Naive thymus-derived CD4-positive, alpha-beta T cell (primary cell): ENCODE data around the gene HOXA6. TPM values are rescaled to one million over a fixed set of nuclear protein-coding genes. Genes with fewer than 3 reads are reported as not detected.
A peak's percentile ranks its signal among the peaks of the same experiment; 100 is the strongest.

Experiments used
- ATAC-seq: fragments of 150-1000 bp; cut with Tn5 transposase; 2 replicates; pipeline ENCODE4 v1.10.0; 2021; ENCODE audit warnings: mild to moderate bottlenecking, moderate library complexity
- CTCF ChIA-PET: fragments of 350-600 bp; sonication (Branson Sonifier 250); formaldehyde crosslinking; loops from one replicate; lab custom pipeline; 2021; ENCODE audit warnings: antibody characterized with exemption; lab: Charles Lee
- POLR2A ChIA-PET: fragments of 350-600 bp; sonication (Branson Sonifier 250); formaldehyde crosslinking; loops from one replicate; lab custom pipeline; 2021; ENCODE audit warnings: antibody characterized with exemption, inconsistent platforms; lab: Charles Lee
- DNase-seq, 9 donors: peaks; one replicate each; pipeline versions ENCODE4 v3.0.0 to v3.0.0-alpha.2; 2020 to 2022; ENCODE audit warnings: mixed read lengths in 1 of 9
- H3K27ac ChIP-seq: one replicate; pipeline ENCODE4 v1.7.0; 2013; ENCODE audit warnings: mild to moderate bottlenecking, low read depth, low read length, moderate library complexity
- H3K27me3 ChIP-seq, 2 donors: one replicate each; pipeline ENCODE4 v1.7.0; 2013; ENCODE audit warnings: low read length in 2 of 2, mild to moderate bottlenecking in 2 of 2, moderate library complexity in 2 of 2; ENCODE audit not compliant: control insufficient read depth in 2 of 2, insufficient read depth in 2 of 2
- H3K36me3 ChIP-seq, 3 experiments: 1 replicate in 2 of 3; 2 replicates in 1 of 3; pipeline ENCODE4 v1.7.0; 2013; ENCODE audit warnings: low read length in 3 of 3, mild to moderate bottlenecking in 3 of 3, moderate library complexity in 1 of 3; ENCODE audit not compliant: insufficient read depth in 3 of 3, control insufficient read depth in 2 of 3
- H3K4me1 ChIP-seq, 2 donors: one replicate each; pipeline ENCODE4 v1.7.0; 2013; ENCODE audit warnings: low read length in 2 of 2, mild to moderate bottlenecking in 2 of 2, moderate library complexity in 1 of 2; ENCODE audit not compliant: control insufficient read depth in 2 of 2, insufficient read depth in 2 of 2
- H3K4me3 ChIP-seq: 2 replicates; pipeline ENCODE4 v1.7.0; 2013; ENCODE audit warnings: mild to moderate bottlenecking, low read length
- H3K9me3 ChIP-seq, 3 experiments: 1 replicate in 2 of 3; 2 replicates in 1 of 3; pipeline ENCODE4 v1.7.0; 2013; ENCODE audit warnings: low read length in 3 of 3; ENCODE audit not compliant: control insufficient read depth in 2 of 3
- H3K27ac Mint-ChIP-seq, 9 donors: one replicate each; pipeline ENCODE4 v1.8.0; 2020 to 2022; ENCODE audit warnings: mixed read lengths in 9 of 9, mild to moderate bottlenecking in 8 of 9, moderate library complexity in 5 of 9, inconsistent platforms in 2 of 9
- H3K27me3 Mint-ChIP-seq, 5 donors: one replicate each; pipeline ENCODE4 v1.8.0; 2021 to 2022; ENCODE audit warnings: mixed read lengths in 5 of 5, mild to moderate bottlenecking in 1 of 5
- H3K36me3 Mint-ChIP-seq, 5 donors: one replicate each; pipeline ENCODE4 v1.8.0; 2020 to 2022; ENCODE audit warnings: mixed read lengths in 5 of 5, mild to moderate bottlenecking in 3 of 5, inconsistent platforms in 1 of 5
- H3K4me1 Mint-ChIP-seq, 7 donors: one replicate each; pipeline ENCODE4 v1.8.0; 2020 to 2022; ENCODE audit warnings: mixed read lengths in 7 of 7, mild to moderate bottlenecking in 3 of 7, inconsistent platforms in 1 of 7
- H3K4me3 Mint-ChIP-seq, 10 donors: one replicate each; pipeline ENCODE4 v1.8.0; 2020 to 2022; ENCODE audit warnings: mild to moderate bottlenecking in 10 of 10, mixed read lengths in 10 of 10, moderate library complexity in 6 of 10, inconsistent platforms in 2 of 10
- H3K9me3 Mint-ChIP-seq, 11 donors: one replicate each; pipeline ENCODE4 v1.8.0; 2020 to 2022; ENCODE audit warnings: mixed read lengths in 11 of 11, mild to moderate bottlenecking in 4 of 11, inconsistent platforms in 1 of 11, moderate library complexity in 1 of 11
- intact Hi-C, 2 donors: fragments of 100-400 bp; cut with micrococcal nuclease; formaldehyde crosslinking; loops; one replicate each; pipeline ENCODE4 v1.15.1; 2023
- polyA plus RNA-seq, 2 donors: library from polyadenylated mRNA; unstranded; fragments of 300-500 nt; fragmentation: Illumina TruSeq; gene quantifications; one replicate each; pipeline ENCODE4 v1.2.3, GENCODE V29; 2021
- total RNA-seq, 6 experiments: library from RNA in 5 of 6; stranded (reverse) in 5 of 6; gene quantifications; 1 replicate in 5 of 6; 2 replicates in 1 of 6; pipeline ENCODE4 v1.2.3 and lab custom pipeline; 2021 to 2026

HOXA6 gene
- total and polyA plus RNA-seq, 7 experiments from 2014 or later, result 0.32 to 0.49 TPM; not detected in 5

- Histone ChIP-seq H3K4me3 (peak overlapping the region; percentile 14), H3K27me3 (peaks cover 33 to 78% of the 10 kb centered on the region in 2 donors), H3K9me3 (no peaks in the 10 kb centered on the region), H3K36me3 (no peaks in the 10 kb centered on the region), H3K27ac (no peak overlapping the region), H3K4me1 (peaks cover 21 to 34% of the 10 kb centered on the region in 2 donors)
- ATAC-seq (peak; percentile 62), DNase-seq (no peak)
- Mint-ChIP-seq H3K4me1 (peaks cover 21 to 50% (median 34%) of the 10 kb centered on the region in 7 donors), H3K4me3 (peak overlapping the region in 9 of 10 donors; percentile 70 to 84 (median 74)), H3K27me3 (peaks cover 87 to 93% (median 92%) of the 10 kb centered on the region in 5 donors), H3K9me3 (peaks cover 0 to 6% (median 0%) of the 10 kb centered on the region in 11 donors), H3K36me3 (peaks cover 0 to 4% (median 0%) of the 10 kb centered on the region in 5 donors), H3K27ac (peak overlapping the region in 1 of 9 donors; percentile 30)
- POLR2A ChIA-PET, result interaction anchor here (0.6 kb wide), 1 partner anchor 398 kb away, joined by 3 read pairs; no protein-coding TSS in a partner anchor
- CTCF ChIA-PET, result interaction anchor here (1.0 kb wide), 1 partner anchor 825 kb away, joined by 3 read pairs; no protein-coding TSS in a partner anchor
- intact Hi-C loops, result loop anchor here (10.0 kb wide), 4 partner anchors 982 to 1762 kb away; partner anchors contain the start of gene TRIL (in 1 of the 2)
Observed at GRCh38 chr7:27192546-27193334, 45.2 kb upstream of the HOXA6 start.

GRCh38 chr7:27191833-27192545, 44.4 kb upstream of the HOXA6 start:
- Histone ChIP-seq H3K27ac (no peak overlapping the region), H3K27me3 (peaks cover 36 to 78% of the 10 kb centered on the region in 2 donors), H3K4me1 (peaks cover 22 to 41% of the 10 kb centered on the region in 2 donors), H3K36me3 (no peaks in the 10 kb centered on the region), H3K9me3 (no peaks in the 10 kb centered on the region), H3K4me3 (no peak overlapping the region)
- ChIA-PET POLR2A (no interaction called here), CTCF (interaction anchor here (1.0 kb wide), 1 partner anchor 826 kb away, joined by 3 read pairs; no protein-coding TSS in a partner anchor)
- Mint-ChIP-seq H3K4me3 (peak overlapping the region in 9 of 10 donors; percentile 7 to 84 (median 67)), H3K4me1 (peaks cover 20 to 57% (median 41%) of the 10 kb centered on the region in 7 donors), H3K36me3 (peaks cover 0 to 4% (median 0%) of the 10 kb centered on the region in 5 donors), H3K9me3 (peaks cover 0 to 8% (median 0%) of the 10 kb centered on the region in 11 donors), H3K27me3 (peaks cover 87 to 93% (median 92%) of the 10 kb centered on the region in 5 donors), H3K27ac (peak overlapping the region in 2 of 9 donors; percentile 28 to 58)
- no peak for ATAC-seq
- no peak for DNase-seq
- intact Hi-C loops, result loop anchor here (10.0 kb wide), 4 partner anchors 983 to 1763 kb away; partner anchors contain the start of gene TRIL (in 1 of the 2)

- Mint-ChIP-seq H3K36me3 (peaks cover 0 to 4% (median 0%) of the 10 kb centered on the region in 5 donors), H3K4me3 (peak overlapping the region in 7 of 10 donors; percentile 1 to 74 (median 19)), H3K9me3 (peaks cover 0 to 9% (median 0%) of the 10 kb centered on the region in 11 donors), H3K4me1 (peaks cover 19 to 62% (median 44%) of the 10 kb centered on the region in 7 donors), H3K27ac (peak overlapping the region in 3 of 9 donors; percentile 3 to 48 (median 38)), H3K27me3 (peaks cover 87 to 93% (median 92%) of the 10 kb centered on the region in 5 donors)
- no peaks in the 10 kb centered on the region for H3K36me3 ChIP-seq
- intact Hi-C loops, result loop anchor here (10.0 kb wide), 4 partner anchors 984 to 1764 kb away; partner anchors contain the start of gene TRIL (in 1 of the 2)
- no peaks in the 10 kb centered on the region for H3K9me3 ChIP-seq
- H3K27ac ChIP-seq, result no peak overlapping the region
- ATAC-seq (no peak), DNase-seq (peak in 1 of 9 donors; percentile 3)
- H3K4me3 ChIP-seq, result no peak overlapping the region
- H3K27me3 ChIP-seq, result peaks cover 41 to 78% of the 10 kb centered on the region in 2 donors
- ChIA-PET POLR2A (interaction anchor here (0.7 kb wide), 1 partner anchor 508 kb away, joined by 3 read pairs; no protein-coding TSS in a partner anchor), CTCF (no interaction called here)
- H3K4me1 ChIP-seq, result peaks cover 29 to 41% of the 10 kb centered on the region in 2 donors
Observed at GRCh38 chr7:27191161-27191731, 43.7 kb upstream of the HOXA6 start.

GRCh38 chr7:27189997-27190748, 42.6 kb upstream of the HOXA6 start:
- DNase-seq (peak in 1 of 9 donors; percentile 2), ATAC-seq (no peak)
- peaks cover 88 to 96% (median 92%) of the 10 kb centered on the region in 5 donors for H3K27me3 Mint-ChIP-seq
- H3K9me3 Mint-ChIP-seq, result peaks cover 0 to 14% (median 0%) of the 10 kb centered on the region in 11 donors
- POLR2A ChIA-PET, result no interaction called here
- H3K27ac ChIP-seq, result no peak overlapping the region
- CTCF ChIA-PET, result interaction anchor here (0.6 to 1.6 kb wide), 2 partner anchors 11 to 506 kb away, joined by 4 to 8 read pairs; no protein-coding TSS in a partner anchor
- no peaks in the 10 kb centered on the region for H3K9me3 ChIP-seq
- no peaks in the 10 kb centered on the region for H3K36me3 ChIP-seq
- H3K4me3 Mint-ChIP-seq, result peak overlapping the region in 6 of 10 donors; percentile 16 to 92 (median 57)
- H3K36me3 Mint-ChIP-seq, result peaks cover 0 to 4% (median 0%) of the 10 kb centered on the region in 5 donors
- H3K4me1 Mint-ChIP-seq, result peaks cover 23 to 73% (median 55%) of the 10 kb centered on the region in 7 donors
- H3K4me1 ChIP-seq, result peaks cover 37 to 49% of the 10 kb centered on the region in 2 donors
- intact Hi-C loops, result loop anchor here (2.0 to 10.0 kb wide), 8 partner anchors 17 to 1765 kb away; partner anchors contain the start of genes HOXA3 (in 2 of the 2), HIBADH (in 1 of the 2) and TRIL (in 1 of the 2)
- no peak overlapping the region for H3K4me3 ChIP-seq
- peaks cover 50 to 80% of the 10 kb centered on the region in 2 donors for H3K27me3 ChIP-seq
- peak overlapping the region in 5 of 9 donors; percentile 1 to 75 (median 31) for H3K27ac Mint-ChIP-seq

- Histone ChIP-seq H3K27me3 (peaks cover 44 to 79% of the 10 kb centered on the region in 2 donors), H3K27ac (no peak overlapping the region), H3K4me1 (peaks cover 37 to 56% of the 10 kb centered on the region in 2 donors), H3K4me3 (peak overlapping the region; percentile 43), H3K36me3 (no peaks in the 10 kb centered on the region), H3K9me3 (no peaks in the 10 kb centered on the region)
- CTCF ChIA-PET, result interaction anchor here (0.6 to 1.6 kb wide), 3 partner anchors 10 to 522 kb away, joined by 3 to 8 read pairs (median 4); no protein-coding TSS in a partner anchor
- Mint-ChIP-seq H3K4me1 (peaks cover 29 to 80% (median 62%) of the 10 kb centered on the region in 7 donors), H3K9me3 (peaks cover 0 to 15% (median 0%) of the 10 kb centered on the region in 11 donors), H3K36me3 (peaks cover 0 to 4% (median 0%) of the 10 kb centered on the region in 5 donors), H3K27me3 (peaks cover 88 to 96% (median 92%) of the 10 kb centered on the region in 5 donors), H3K27ac (peak overlapping the region in 5 of 9 donors; percentile 27 to 75 (median 38)), H3K4me3 (peak overlapping the region in 9 of 10 donors; percentile 16 to 92 (median 81))
- DNase-seq (peak in 1 of 9 donors; percentile 4), ATAC-seq (no peak)
- intact Hi-C loops, result loop anchor here (2.0 to 5.0 kb wide), 4 partner anchors 17 to 1327 kb away; partner anchors contain the start of genes HOXA3 (in 2 of the 2) and HIBADH (in 1 of the 2)
- POLR2A ChIA-PET, result no interaction called here
Observed at GRCh38 chr7:27189295-27189996, 41.9 kb upstream of the HOXA6 start.
